Measurements from ENCODE around the gene KLHL29. TPM values are rescaled to one million over a fixed set of nuclear protein-coding genes. Genes with fewer than 3 reads are reported as not detected.
A peak's percentile ranks its signal among the peaks of the same experiment; 100 is the strongest.

KLHL29 gene
- total RNA-seq, 1 donor from 2014 or later, result 5.0 TPM

DNA sequence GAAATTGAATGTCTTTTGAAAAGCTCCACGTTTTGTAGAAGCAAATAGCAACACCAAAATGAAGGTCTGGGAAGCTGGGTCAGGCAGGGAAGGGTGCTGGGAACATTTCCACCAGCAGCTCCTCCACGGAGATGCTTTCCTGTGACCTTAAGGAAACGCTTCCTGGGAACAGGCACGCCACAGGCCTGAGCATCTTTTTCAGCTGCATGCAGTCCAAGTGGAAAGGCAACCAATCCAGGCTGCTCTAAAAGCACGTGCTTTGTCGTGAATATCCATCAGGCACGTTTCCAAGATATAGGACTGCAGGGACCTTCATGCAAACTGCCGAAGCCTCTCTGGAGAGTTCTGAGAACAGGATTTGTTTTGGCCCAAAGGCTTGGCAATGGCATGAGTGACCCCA, 109.3 kb downstream of the KLHL29 start:
- no peak for DNase-seq (ENCODE audit: extremely low spot score, unreplicated experiment)
- Mint-ChIP-seq H3K9me3 (ENCODE audit: unreplicated experiment) (no peaks in the 10 kb centered on the region), H3K27me3 (ENCODE audit: unreplicated experiment) (no peaks in the 10 kb centered on the region), H3K36me3 (ENCODE audit: unreplicated experiment) (no peaks in the 10 kb centered on the region), H3K4me3 (ENCODE audit: unreplicated experiment) (no peak overlapping the region), H3K27ac (ENCODE audit: unreplicated experiment) (no peak overlapping the region), H3K4me1 (ENCODE audit: unreplicated experiment) (peaks cover 32% of the 10 kb centered on the region)
- TF ChIP-seq CTCF (IDR thresholded peaks at IDR 0.05), result no peak

DNA sequence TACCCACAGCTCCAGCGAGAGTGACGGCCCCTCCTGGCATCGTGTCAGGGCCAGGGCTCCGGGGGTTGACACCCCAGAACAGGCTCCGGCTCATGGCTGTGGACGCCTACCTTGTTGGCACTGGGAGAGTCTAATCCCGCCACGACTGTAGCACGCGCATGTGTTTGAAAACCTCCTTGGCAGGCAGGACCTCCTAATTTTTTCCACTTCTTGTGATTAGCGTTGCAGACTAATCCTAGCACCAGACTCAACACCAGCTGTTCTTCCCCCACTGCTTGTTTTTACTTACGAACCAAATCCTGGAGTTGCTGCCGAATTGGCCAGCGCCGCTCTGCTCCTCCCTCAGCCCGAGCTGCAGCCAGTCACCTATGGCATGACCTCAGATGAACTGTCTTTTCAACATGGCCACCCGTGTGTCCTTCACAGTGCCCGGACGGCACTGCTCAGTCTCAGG, 110.7 kb downstream of the KLHL29 start:
- H3K4me1 Mint-ChIP-seq (ENCODE audit: unreplicated experiment), result peaks cover 33% of the 10 kb centered on the region
- no peaks in the 10 kb centered on the region for H3K9me3 Mint-ChIP-seq (ENCODE audit: unreplicated experiment)
- TF ChIP-seq CTCF (IDR thresholded peaks at IDR 0.05), result no peak
- peaks cover 2% of the 10 kb centered on the region for H3K27me3 Mint-ChIP-seq (ENCODE audit: unreplicated experiment)
- no peak overlapping the region for H3K27ac Mint-ChIP-seq (ENCODE audit: unreplicated experiment)
- H3K4me3 Mint-ChIP-seq (ENCODE audit: unreplicated experiment), result no peak overlapping the region
- no peaks in the 10 kb centered on the region for H3K36me3 Mint-ChIP-seq (ENCODE audit: unreplicated experiment)
- DNase-seq (ENCODE audit: extremely low spot score, unreplicated experiment), result no peak

- Mint-ChIP-seq H3K4me3 (ENCODE audit: unreplicated experiment) (no peak overlapping the region), H3K4me1 (ENCODE audit: unreplicated experiment) (peaks cover 33% of the 10 kb centered on the region), H3K36me3 (ENCODE audit: unreplicated experiment) (no peaks in the 10 kb centered on the region), H3K27me3 (ENCODE audit: unreplicated experiment) (peaks cover 2% of the 10 kb centered on the region), H3K27ac (ENCODE audit: unreplicated experiment) (no peak overlapping the region), H3K9me3 (ENCODE audit: unreplicated experiment) (no peaks in the 10 kb centered on the region)
- TF ChIP-seq CTCF (IDR thresholded peaks at IDR 0.05), result no peak
- DNase-seq (ENCODE audit: extremely low spot score, unreplicated experiment), result no peak
These were observed 111.5 kb downstream of the KLHL29 start for GRCh38 chr2:23496456-23496855.

GRCh38 chr2:23497063-23497462, 112.1 kb downstream of the KLHL29 start:
- DNase-seq (ENCODE audit: extremely low spot score, unreplicated experiment), result no peak
- Mint-ChIP-seq H3K27me3 (ENCODE audit: unreplicated experiment) (peaks cover 2% of the 10 kb centered on the region), H3K36me3 (ENCODE audit: unreplicated experiment) (no peaks in the 10 kb centered on the region), H3K4me3 (ENCODE audit: unreplicated experiment) (no peak overlapping the region), H3K9me3 (ENCODE audit: unreplicated experiment) (no peaks in the 10 kb centered on the region), H3K4me1 (ENCODE audit: unreplicated experiment) (peaks cover 36% of the 10 kb centered on the region), H3K27ac (ENCODE audit: unreplicated experiment) (peak overlapping the region; percentile 50)
- TF ChIP-seq CTCF (IDR thresholded peaks at IDR 0.05), result no peak

- no peak for DNase-seq (ENCODE audit: extremely low spot score, unreplicated experiment)
- Mint-ChIP-seq H3K4me3 (ENCODE audit: unreplicated experiment) (no peak overlapping the region), H3K27me3 (ENCODE audit: unreplicated experiment) (peaks cover 2% of the 10 kb centered on the region), H3K27ac (ENCODE audit: unreplicated experiment) (peak overlapping the region; percentile 50), H3K4me1 (ENCODE audit: unreplicated experiment) (peaks cover 40% of the 10 kb centered on the region), H3K36me3 (ENCODE audit: unreplicated experiment) (no peaks in the 10 kb centered on the region), H3K9me3 (ENCODE audit: unreplicated experiment) (no peaks in the 10 kb centered on the region)
- TF ChIP-seq CTCF (IDR thresholded peaks at IDR 0.05), result no peak
These were observed 112.6 kb downstream of the KLHL29 start for GRCh38 chr2:23497536-23497935.
